Fibroblast of pulmonary artery (primary cell): ENCODE data around the gene KIAA0825.

ENCODE experiments used
- DNase-seq: peaks from one replicate; pipeline ENCODE4 v3.0.0-alpha.2; 2010; ENCODE audit warnings: low read depth
- H3K4me3 ChIP-seq: replicated peaks from 2 replicates; pipeline ENCODE4 v1.5.1; 2011; ENCODE audit warnings: low read depth, mild to moderate bottlenecking, control low read depth, low read length, moderate library complexity
- CTCF ChIP-seq: IDR thresholded peaks from 2 replicates; pipeline ENCODE4 v1.5.1; 2011; ENCODE audit warnings: mild to moderate bottlenecking, control low read depth, low read length, inconsistent platforms; ENCODE audit errors: missing control alignments

KIAA0825 gene

GRCh38 chr5:94212476-94212875, 405.9 kb downstream of the KIAA0825 start:
- no peak for DNase-seq
- no peak for TF ChIP-seq CTCF
- H3K4me3 ChIP-seq = no peak overlapping the region

GRCh38 chr5:94209774-94210355, 408.5 kb downstream of the KIAA0825 start:
- no peak for TF ChIP-seq CTCF
- DNase-seq = no peak
- H3K4me3 ChIP-seq = no peak overlapping the region

- no peak overlapping the region for H3K4me3 ChIP-seq
- no peak for DNase-seq
- no peak for TF ChIP-seq CTCF
Measured at GRCh38 chr5:94209272-94209671, 409.1 kb downstream of the KIAA0825 start.

- no peak for DNase-seq
- TF ChIP-seq CTCF = no peak
Measured at GRCh38 chr5:94199566-94199965, 418.8 kb downstream of the KIAA0825 start.

GRCh38 chr5:94197970-94198369, 420.4 kb downstream of the KIAA0825 start:
- no peak overlapping the region for H3K4me3 ChIP-seq
- no peak for DNase-seq
- no peak for TF ChIP-seq CTCF

More at GRCh38 chr5:94199566-94199965, 418.8 kb downstream of the KIAA0825 start:
- H3K4me3 ChIP-seq = no peak overlapping the region

- DNase-seq = no peak
- no peak for TF ChIP-seq CTCF
- H3K4me3 ChIP-seq = no peak overlapping the region
Measured at GRCh38 chr5:94196953-94197352, 421.5 kb downstream of the KIAA0825 start.
